ENCODE results near the gene SEC61A1. TPM values are rescaled to one million over a fixed set of nuclear protein-coding genes. Genes with fewer than 3 reads are reported as not detected.

The SEC61A1 gene
- total and polyA plus RNA-seq, 4 donors: 80.4 to 295 (median 147) TPM

DNA sequence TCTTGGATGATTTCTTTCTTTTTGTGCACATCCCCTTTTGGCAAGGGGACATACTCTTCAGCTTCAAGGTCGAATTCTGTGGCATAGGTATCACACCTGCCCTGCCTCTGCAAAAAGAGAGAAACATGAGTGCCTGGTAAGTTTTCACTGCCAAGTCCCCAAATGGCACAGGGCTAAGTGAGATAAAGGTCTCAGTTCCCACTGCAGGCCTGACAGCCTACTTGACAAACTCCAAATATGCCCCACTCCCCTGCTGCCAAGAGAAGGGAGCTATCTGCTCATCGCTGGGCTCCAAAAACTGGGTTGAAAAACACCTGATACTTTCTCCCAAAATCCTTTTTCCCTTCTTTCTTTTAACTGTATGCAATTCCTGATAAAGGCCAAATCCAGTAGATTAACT is 48.4 kb downstream of the SEC61A1 start:
- DNase-seq (ENCODE audit: low spot score): no peak
- no peak overlapping the region for H3K27ac ChIP-seq (ENCODE audit: low read depth in 1 of 2, low read length in 2 of 2)
- no peak overlapping the region for H3K9ac ChIP-seq (ENCODE audit: low read depth in 1 of 2, low read length in 2 of 2)
- H3K27me3 ChIP-seq (ENCODE audit: control insufficient read depth in 4 of 4, insufficient read depth in 4 of 4, low read length in 3 of 4): no peaks in the 10 kb centered on the region
- peaks cover 15 to 49% (median 37%) of the 10 kb centered on the region in 4 donors for H3K4me1 ChIP-seq (ENCODE audit: control insufficient read depth in 4 of 4, insufficient read depth in 4 of 4, low read length in 3 of 4)
- H3K36me3 ChIP-seq (ENCODE audit: control insufficient read depth in 4 of 4, insufficient read depth in 3 of 4, low read depth in 1 of 4, low read length in 3 of 4): peaks cover 0 to 13% (median 6%) of the 10 kb centered on the region in 4 donors
- TF ChIP-seq, protein P1, sequence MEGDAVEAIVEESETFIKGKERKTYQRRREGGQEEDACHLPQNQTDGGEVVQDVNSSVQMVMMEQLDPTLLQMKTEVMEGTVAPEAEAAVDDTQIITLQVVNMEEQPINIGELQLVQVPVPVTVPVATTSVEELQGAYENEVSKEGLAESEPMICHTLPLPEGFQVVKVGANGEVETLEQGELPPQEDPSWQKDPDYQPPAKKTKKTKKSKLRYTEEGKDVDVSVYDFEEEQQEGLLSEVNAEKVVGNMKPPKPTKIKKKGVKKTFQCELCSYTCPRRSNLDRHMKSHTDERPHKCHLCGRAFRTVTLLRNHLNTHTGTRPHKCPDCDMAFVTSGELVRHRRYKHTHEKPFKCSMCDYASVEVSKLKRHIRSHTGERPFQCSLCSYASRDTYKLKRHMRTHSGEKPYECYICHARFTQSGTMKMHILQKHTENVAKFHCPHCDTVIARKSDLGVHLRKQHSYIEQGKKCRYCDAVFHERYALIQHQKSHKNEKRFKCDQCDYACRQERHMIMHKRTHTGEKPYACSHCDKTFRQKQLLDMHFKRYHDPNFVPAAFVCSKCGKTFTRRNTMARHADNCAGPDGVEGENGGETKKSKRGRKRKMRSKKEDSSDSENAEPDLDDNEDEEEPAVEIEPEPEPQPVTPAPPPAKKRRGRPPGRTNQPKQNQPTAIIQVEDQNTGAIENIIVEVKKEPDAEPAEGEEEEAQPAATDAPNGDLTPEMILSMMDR (IDR thresholded peaks at IDR 0.05; ENCODE audit: low read depth, low read length, missing input control): no peak
- no peak for TF ChIP-seq ZBTB33 (IDR thresholded peaks at IDR 0.05)
- TF ChIP-seq RAD21 (IDR thresholded peaks at IDR 0.05): no peak
- TF ChIP-seq YY1 (IDR thresholded peaks at IDR 0.05): no peak
- no peak for TF ChIP-seq FOXA2 (IDR thresholded peaks at IDR 0.05)
- TF ChIP-seq, protein P2, sequence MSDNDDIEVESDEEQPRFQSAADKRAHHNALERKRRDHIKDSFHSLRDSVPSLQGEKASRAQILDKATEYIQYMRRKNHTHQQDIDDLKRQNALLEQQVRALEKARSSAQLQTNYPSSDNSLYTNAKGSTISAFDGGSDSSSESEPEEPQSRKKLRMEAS (IDR thresholded peaks at IDR 0.05): no peak
- no peak for TF ChIP-seq HNF4G (IDR thresholded peaks at IDR 0.05)
- no peak for TF ChIP-seq TAF1 (conservative IDR thresholded peaks at IDR 0.05)
- TF ChIP-seq GABPA (IDR thresholded peaks at IDR 0.05 in 1 of 2, conservative IDR thresholded peaks at IDR 0.05 in 1 of 2): no peak
- TF ChIP-seq NR2F2 (IDR thresholded peaks at IDR 0.05): no peak
- no peak for TF ChIP-seq JUND (IDR thresholded peaks at IDR 0.05)
- TF ChIP-seq RXRA (IDR thresholded peaks at IDR 0.05): no peak
- TF ChIP-seq, protein P3, sequence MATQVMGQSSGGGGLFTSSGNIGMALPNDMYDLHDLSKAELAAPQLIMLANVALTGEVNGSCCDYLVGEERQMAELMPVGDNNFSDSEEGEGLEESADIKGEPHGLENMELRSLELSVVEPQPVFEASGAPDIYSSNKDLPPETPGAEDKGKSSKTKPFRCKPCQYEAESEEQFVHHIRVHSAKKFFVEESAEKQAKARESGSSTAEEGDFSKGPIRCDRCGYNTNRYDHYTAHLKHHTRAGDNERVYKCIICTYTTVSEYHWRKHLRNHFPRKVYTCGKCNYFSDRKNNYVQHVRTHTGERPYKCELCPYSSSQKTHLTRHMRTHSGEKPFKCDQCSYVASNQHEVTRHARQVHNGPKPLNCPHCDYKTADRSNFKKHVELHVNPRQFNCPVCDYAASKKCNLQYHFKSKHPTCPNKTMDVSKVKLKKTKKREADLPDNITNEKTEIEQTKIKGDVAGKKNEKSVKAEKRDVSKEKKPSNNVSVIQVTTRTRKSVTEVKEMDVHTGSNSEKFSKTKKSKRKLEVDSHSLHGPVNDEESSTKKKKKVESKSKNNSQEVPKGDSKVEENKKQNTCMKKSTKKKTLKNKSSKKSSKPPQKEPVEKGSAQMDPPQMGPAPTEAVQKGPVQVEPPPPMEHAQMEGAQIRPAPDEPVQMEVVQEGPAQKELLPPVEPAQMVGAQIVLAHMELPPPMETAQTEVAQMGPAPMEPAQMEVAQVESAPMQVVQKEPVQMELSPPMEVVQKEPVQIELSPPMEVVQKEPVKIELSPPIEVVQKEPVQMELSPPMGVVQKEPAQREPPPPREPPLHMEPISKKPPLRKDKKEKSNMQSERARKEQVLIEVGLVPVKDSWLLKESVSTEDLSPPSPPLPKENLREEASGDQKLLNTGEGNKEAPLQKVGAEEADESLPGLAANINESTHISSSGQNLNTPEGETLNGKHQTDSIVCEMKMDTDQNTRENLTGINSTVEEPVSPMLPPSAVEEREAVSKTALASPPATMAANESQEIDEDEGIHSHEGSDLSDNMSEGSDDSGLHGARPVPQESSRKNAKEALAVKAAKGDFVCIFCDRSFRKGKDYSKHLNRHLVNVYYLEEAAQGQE (IDR thresholded peaks at IDR 0.05): no peak
- TF ChIP-seq ATF3 (IDR thresholded peaks at IDR 0.05): no peak
- TF ChIP-seq SP1 (IDR thresholded peaks at IDR 0.05): no peak
- TF ChIP-seq HNF4A (conservative IDR thresholded peaks at IDR 0.05): no peak
- TF ChIP-seq FOXA1 (IDR thresholded peaks at IDR 0.05): no peak
- H3K9me3 ChIP-seq (ENCODE audit: control insufficient read depth in 4 of 4, low read length in 3 of 4): no peaks in the 10 kb centered on the region
- WGBS: 83% methylated on average over 2 of the region's 2 CpGs
- H3K4me3 ChIP-seq (ENCODE audit: low read depth in 1 of 3, low read length in 3 of 3): no peak overlapping the region
